IPS DF 19.7 (cell line): ENCODE results near the gene PLA2G2A.
A peak's percentile ranks its signal among the peaks of the same experiment; 100 is the strongest.
"Not testable (repeated sequence)": the region's sequence is repeated elsewhere in the genome, so short reads cannot be mapped to it uniquely, and the experiment has no call there.

Experiments used
- DNase-seq: peaks from one replicate; pipeline ENCODE4 v3.0.0-alpha.2; 2013; ENCODE audit warnings: low read depth, low spot score

PLA2G2A gene

GRCh38 chr1:19979494-19979977, at the start of gene PLA2G2A:
TSS of gene PLA2G2A (minus strand) at chr1:19979618. CDS start at chr1:19978773, 845 bp downstream.
- DNase-seq = no peak

GRCh38 chr1:20028726-20029125, 49.3 kb upstream of the PLA2G2A start:
- no peak for DNase-seq

GRCh38 chr1:20028125-20028524, 48.7 kb upstream of the PLA2G2A start:
- DNase-seq = no peak

GRCh38 chr1:20017741-20018140, 38.3 kb upstream of the PLA2G2A start:
- DNase-seq = no peak

GRCh38 chr1:20014153-20014552, 34.7 kb upstream of the PLA2G2A start:
- DNase-seq = no peak

GRCh38 chr1:20010016-20010415, 30.6 kb upstream of the PLA2G2A start:
- DNase-seq = no peak

GRCh38 chr1:20009212-20009611, 29.8 kb upstream of the PLA2G2A start:
- DNase-seq = no peak

GRCh38 chr1:20008391-20008841, 29.0 kb upstream of the PLA2G2A start:
- DNase-seq = no peak

- not testable (repeated sequence) for DNase-seq
These were observed 19.4 kb upstream of the PLA2G2A start for GRCh38 chr1:19998823-19999222.

- DNase-seq = no peak
These were observed 11.3 kb upstream of the PLA2G2A start for GRCh38 chr1:19990689-19991088.

GRCh38 chr1:19990182-19990582, 10.8 kb upstream of the PLA2G2A start:
- DNase-seq = peak; percentile 89

GRCh38 chr1:19988267-19989006, 9.0 kb upstream of the PLA2G2A start:
- DNase-seq = no peak

GRCh38 chr1:19987719-19988118, 8.3 kb upstream of the PLA2G2A start:
- no peak for DNase-seq

- DNase-seq = not testable (repeated sequence)
These were observed 5.1 kb upstream of the PLA2G2A start for GRCh38 chr1:19984409-19985016.

GRCh38 chr1:19981507-19982312, 2.3 kb upstream of the PLA2G2A start:
- DNase-seq = no peak

- DNase-seq = no peak
These were observed 1.7 kb upstream of the PLA2G2A start for GRCh38 chr1:19981170-19981506.

GRCh38 chr1:19980314-19980713, 896 bp upstream of the PLA2G2A start:
- no peak for DNase-seq

- DNase-seq = no peak
These were observed 1.3 kb downstream of the PLA2G2A start for GRCh38 chr1:19978143-19978542.

GRCh38 chr1:19976317-19977003, 3.0 kb downstream of the PLA2G2A start:
- no peak for DNase-seq

GRCh38 chr1:19975423-19976193, 3.8 kb downstream of the PLA2G2A start:
- DNase-seq = no peak

GRCh38 chr1:19974822-19975416, 4.5 kb downstream of the PLA2G2A start:
- peak; percentile 57 for DNase-seq
